ENCODE results near the gene LRRC55. TPM values are rescaled to one million over a fixed set of nuclear protein-coding genes. Genes with fewer than 3 reads are reported as not detected.
A peak's percentile ranks its signal among the peaks of the same experiment; 100 is the strongest.

Gene LRRC55, protein sequence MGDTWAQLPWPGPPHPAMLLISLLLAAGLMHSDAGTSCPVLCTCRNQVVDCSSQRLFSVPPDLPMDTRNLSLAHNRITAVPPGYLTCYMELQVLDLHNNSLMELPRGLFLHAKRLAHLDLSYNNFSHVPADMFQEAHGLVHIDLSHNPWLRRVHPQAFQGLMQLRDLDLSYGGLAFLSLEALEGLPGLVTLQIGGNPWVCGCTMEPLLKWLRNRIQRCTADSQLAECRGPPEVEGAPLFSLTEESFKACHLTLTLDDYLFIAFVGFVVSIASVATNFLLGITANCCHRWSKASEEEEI
- polyA plus RNA-seq (2013, experiment 1 of 2): 3.8 TPM
- polyA plus RNA-seq (2013, experiment 2 of 2): 3.6 TPM

- no peaks in the 10 kb centered on the region for H3K36me3 ChIP-seq (ENCODE audit: insufficient read depth, low read length)
- H3K4me3 ChIP-seq (ENCODE audit: low read length): peak within 1 kb of the TSS; percentile 68
- no peak within 1 kb of the TSS for H3K9ac ChIP-seq (ENCODE audit: low read depth, low read length)
- 89% methylated on average over 15 of the region's 15 CpGs for WGBS
- H3K27ac ChIP-seq (ENCODE audit: low read depth, low read length): no peak within 1 kb of the TSS
- no peaks in the 10 kb centered on the region for H3K9me3 ChIP-seq (ENCODE audit: insufficient read depth, low read depth, low read length)
- H3K4me1 ChIP-seq (ENCODE audit: insufficient read depth, low read length): peaks cover 3% of the 10 kb centered on the region
- H3K27me3 ChIP-seq (ENCODE audit: insufficient read depth, low read length): peaks cover 34% of the 10 kb centered on the region
Observed at GRCh38 chr11:57181678-57182305, at the start of gene LRRC55. LRRC55 (plus strand) TSS chr11:57181953; CDS start chr11:57182023, 70 bp downstream.

DNA sequence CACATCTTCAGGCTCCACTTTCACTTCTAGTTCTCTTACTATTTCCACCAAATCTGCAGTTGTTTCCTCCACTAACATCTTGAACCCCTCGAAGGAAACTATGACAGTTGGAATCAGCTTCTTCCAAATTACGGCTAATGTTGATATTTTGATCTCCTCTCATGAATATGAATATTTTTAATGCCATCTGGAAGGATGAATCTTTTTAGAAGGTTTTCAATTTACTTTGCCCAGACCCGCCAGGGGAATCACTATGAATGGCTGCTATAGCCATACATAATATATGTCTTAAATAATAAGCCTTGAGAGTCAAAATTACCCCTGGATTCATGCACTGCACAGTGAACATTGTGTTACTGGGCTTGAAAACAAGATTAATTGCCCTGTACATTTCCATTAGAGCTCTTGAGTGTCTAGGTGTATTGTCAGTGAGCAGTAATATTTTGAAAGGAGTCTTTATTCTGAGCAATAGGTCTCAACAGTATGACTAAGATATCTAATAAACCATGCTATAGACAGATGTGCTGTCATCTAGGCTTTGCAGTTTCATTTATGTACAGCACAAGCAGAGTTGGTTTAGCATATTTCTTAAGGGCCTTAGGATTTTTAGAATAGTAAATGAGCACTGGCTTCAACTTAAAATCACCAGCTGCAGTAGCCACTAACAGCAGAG, 48.3 kb upstream of the LRRC55 start:
- WGBS: 98% methylated on average over 3 of the region's 3 CpGs
- Histone ChIP-seq H3K9ac (ENCODE audit: low read depth, low read length) (no peak overlapping the region), H3K9me3 (ENCODE audit: insufficient read depth, low read depth, low read length) (no peaks in the 10 kb centered on the region), H3K27ac (ENCODE audit: low read depth, low read length) (no peak overlapping the region), H3K4me1 (ENCODE audit: insufficient read depth, low read length) (no peaks in the 10 kb centered on the region), H3K36me3 (ENCODE audit: insufficient read depth, low read length) (no peaks in the 10 kb centered on the region), H3K27me3 (ENCODE audit: insufficient read depth, low read length) (no peaks in the 10 kb centered on the region), H3K4me3 (ENCODE audit: low read length) (no peak overlapping the region)

DNA sequence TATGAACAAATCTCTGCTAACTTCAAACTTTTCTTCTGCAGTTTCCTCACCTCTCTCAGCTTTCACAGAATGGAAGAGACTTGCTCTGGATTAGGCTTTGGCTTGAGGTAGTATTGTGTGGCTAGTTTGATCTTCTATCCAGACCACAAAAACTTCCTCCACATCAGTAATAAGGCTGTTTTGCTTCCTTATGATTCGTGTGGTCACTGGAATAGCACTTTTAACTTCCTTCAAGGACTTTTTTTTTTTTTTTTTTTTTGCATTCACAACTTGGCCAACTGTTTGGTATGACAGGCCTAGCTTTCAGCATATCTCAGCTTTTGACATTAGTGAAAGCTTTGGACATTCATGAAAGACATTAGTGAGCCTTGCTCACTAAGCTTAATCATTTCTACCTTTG, 47.5 kb upstream of the LRRC55 start:
- H3K4me1 ChIP-seq (ENCODE audit: insufficient read depth, low read length): no peaks in the 10 kb centered on the region
- no peaks in the 10 kb centered on the region for H3K27me3 ChIP-seq (ENCODE audit: insufficient read depth, low read length)
- no peaks in the 10 kb centered on the region for H3K9me3 ChIP-seq (ENCODE audit: insufficient read depth, low read depth, low read length)
- no peak overlapping the region for H3K27ac ChIP-seq (ENCODE audit: low read depth, low read length)
- H3K9ac ChIP-seq (ENCODE audit: low read depth, low read length): no peak overlapping the region
- WGBS: 94% methylated on average over 1 of the region's 1 CpG
- no peak overlapping the region for H3K4me3 ChIP-seq (ENCODE audit: low read length)
- H3K36me3 ChIP-seq (ENCODE audit: insufficient read depth, low read length): no peaks in the 10 kb centered on the region

GRCh38 chr11:57135020-57135751, 46.6 kb upstream of the LRRC55 start:
- H3K27me3 ChIP-seq (ENCODE audit: insufficient read depth, low read length): no peaks in the 10 kb centered on the region
- over 99% methylated on average over 3 of the region's 3 CpGs for WGBS
- no peaks in the 10 kb centered on the region for H3K4me1 ChIP-seq (ENCODE audit: insufficient read depth, low read length)

GRCh38 chr11:57140568-57140967, 41.2 kb upstream of the LRRC55 start:
- Histone ChIP-seq H3K4me1 (ENCODE audit: insufficient read depth, low read length) (no peaks in the 10 kb centered on the region), H3K36me3 (ENCODE audit: insufficient read depth, low read length) (no peaks in the 10 kb centered on the region), H3K9me3 (ENCODE audit: insufficient read depth, low read depth, low read length) (no peaks in the 10 kb centered on the region), H3K27ac (ENCODE audit: low read depth, low read length) (no peak overlapping the region), H3K4me3 (ENCODE audit: low read length) (no peak overlapping the region), H3K9ac (ENCODE audit: low read depth, low read length) (no peak overlapping the region), H3K27me3 (ENCODE audit: insufficient read depth, low read length) (no peaks in the 10 kb centered on the region)
- WGBS: 0% methylated on average over 1 of the region's 2 CpGs

More at GRCh38 chr11:57135020-57135751, 46.6 kb upstream of the LRRC55 start:
- Histone ChIP-seq H3K9ac (ENCODE audit: low read depth, low read length) (no peak overlapping the region), H3K9me3 (ENCODE audit: insufficient read depth, low read depth, low read length) (no peaks in the 10 kb centered on the region), H3K4me3 (ENCODE audit: low read length) (no peak overlapping the region), H3K27ac (ENCODE audit: low read depth, low read length) (no peak overlapping the region), H3K36me3 (ENCODE audit: insufficient read depth, low read length) (no peaks in the 10 kb centered on the region)

GRCh38 chr11:57143459-57143858, 38.3 kb upstream of the LRRC55 start:
- Histone ChIP-seq H3K9me3 (ENCODE audit: insufficient read depth, low read depth, low read length) (no peaks in the 10 kb centered on the region), H3K9ac (ENCODE audit: low read depth, low read length) (no peak overlapping the region), H3K4me1 (ENCODE audit: insufficient read depth, low read length) (no peaks in the 10 kb centered on the region), H3K36me3 (ENCODE audit: insufficient read depth, low read length) (no peaks in the 10 kb centered on the region), H3K27ac (ENCODE audit: low read depth, low read length) (no peak overlapping the region), H3K27me3 (ENCODE audit: insufficient read depth, low read length) (no peaks in the 10 kb centered on the region), H3K4me3 (ENCODE audit: low read length) (no peak overlapping the region)
- WGBS: 93% methylated on average over 4 of the region's 4 CpGs

DNA sequence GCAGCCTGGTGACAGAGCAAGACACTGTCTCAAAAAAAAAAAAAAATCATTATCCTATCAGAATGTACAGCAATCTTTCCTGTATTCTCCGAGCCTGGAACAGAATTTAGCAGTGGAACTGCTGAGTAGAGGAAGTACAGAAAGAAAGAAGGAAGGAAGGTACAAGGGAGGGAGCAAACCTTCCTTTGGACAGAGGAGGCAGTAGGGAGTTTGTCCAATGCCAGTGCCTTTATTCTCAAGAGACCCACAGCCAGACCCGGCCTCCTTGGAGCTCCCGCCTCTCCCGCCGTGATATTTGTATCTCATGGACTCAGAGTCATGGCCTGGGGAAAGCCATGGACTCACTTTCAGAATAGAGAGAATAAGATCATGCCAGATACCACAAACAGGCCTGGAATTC, 37.7 kb upstream of the LRRC55 start:
- H3K9me3 ChIP-seq (ENCODE audit: insufficient read depth, low read depth, low read length): no peaks in the 10 kb centered on the region
- 87% methylated on average over 5 of the region's 5 CpGs for WGBS
- H3K4me3 ChIP-seq (ENCODE audit: low read length): no peak overlapping the region
- H3K36me3 ChIP-seq (ENCODE audit: insufficient read depth, low read length): no peaks in the 10 kb centered on the region
- no peaks in the 10 kb centered on the region for H3K27me3 ChIP-seq (ENCODE audit: insufficient read depth, low read length)
- no peak overlapping the region for H3K9ac ChIP-seq (ENCODE audit: low read depth, low read length)
- no peaks in the 10 kb centered on the region for H3K4me1 ChIP-seq (ENCODE audit: insufficient read depth, low read length)
- H3K27ac ChIP-seq (ENCODE audit: low read depth, low read length): no peak overlapping the region

DNA sequence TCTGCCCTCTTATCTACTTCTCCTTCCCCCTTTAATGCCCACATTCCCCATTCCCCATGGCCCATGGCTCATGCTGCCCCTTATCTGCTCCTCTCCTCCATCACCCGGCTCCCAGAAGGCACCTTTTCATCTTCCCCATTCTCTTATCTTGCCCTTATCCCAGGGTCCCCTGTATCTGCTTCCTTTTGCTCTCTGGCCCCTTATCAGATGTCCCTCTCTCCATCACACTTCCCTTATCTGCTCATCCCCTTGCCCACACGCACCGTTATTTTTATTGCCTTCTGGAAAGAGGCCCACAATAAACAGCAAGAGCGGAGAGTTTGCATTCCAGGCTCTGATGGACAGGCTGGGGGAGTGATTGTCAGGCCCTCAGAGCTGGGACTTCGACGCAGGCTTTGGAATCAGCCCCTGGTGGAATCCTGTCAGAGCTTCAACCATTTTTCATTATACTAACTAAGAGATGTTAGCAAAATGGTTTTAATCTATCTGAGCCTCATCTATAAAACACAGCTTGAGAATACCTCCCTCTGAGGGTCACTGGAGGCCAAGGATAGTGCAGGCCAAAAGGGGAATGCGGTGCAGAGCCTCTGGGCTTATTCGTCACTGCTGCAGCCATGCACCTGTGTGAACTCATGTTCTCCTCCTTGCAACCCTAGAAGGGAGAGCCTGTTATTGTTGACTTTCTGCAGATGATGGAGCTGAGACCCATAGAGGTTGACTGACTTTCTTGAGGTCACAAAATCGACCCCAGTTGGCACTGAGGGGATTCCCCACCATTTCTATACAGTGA, 37.0 kb upstream of the LRRC55 start:
- Histone ChIP-seq H3K9ac (ENCODE audit: low read depth, low read length) (no peak overlapping the region), H3K27me3 (ENCODE audit: insufficient read depth, low read length) (no peaks in the 10 kb centered on the region), H3K9me3 (ENCODE audit: insufficient read depth, low read depth, low read length) (no peaks in the 10 kb centered on the region), H3K27ac (ENCODE audit: low read depth, low read length) (no peak overlapping the region), H3K36me3 (ENCODE audit: insufficient read depth, low read length) (no peaks in the 10 kb centered on the region), H3K4me1 (ENCODE audit: insufficient read depth, low read length) (no peaks in the 10 kb centered on the region), H3K4me3 (ENCODE audit: low read length) (no peak overlapping the region)
- 73% methylated on average over 9 of the region's 9 CpGs for WGBS

DNA sequence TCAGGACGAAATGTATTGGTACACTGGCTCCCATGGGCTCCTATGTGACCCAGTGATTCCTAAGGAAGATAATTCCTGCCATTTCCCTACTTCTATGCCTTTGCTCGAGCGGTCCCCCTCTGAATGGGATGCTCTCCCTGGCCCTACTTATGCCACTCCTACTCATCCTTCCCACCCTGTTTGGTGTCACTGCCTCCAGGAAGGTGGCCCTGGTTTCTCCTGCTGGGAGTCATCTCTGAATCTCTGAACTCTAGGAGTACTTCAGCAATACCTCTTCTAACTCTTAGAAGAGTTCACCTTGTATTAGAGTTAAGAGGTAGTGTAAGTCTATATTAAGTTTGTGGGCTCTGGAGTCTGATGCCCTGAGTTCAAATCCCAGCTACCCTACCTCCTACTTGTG, 35.5 kb upstream of the LRRC55 start:
- Histone ChIP-seq H3K4me1 (ENCODE audit: insufficient read depth, low read length) (no peaks in the 10 kb centered on the region), H3K4me3 (ENCODE audit: low read length) (no peak overlapping the region), H3K27me3 (ENCODE audit: insufficient read depth, low read length) (no peaks in the 10 kb centered on the region), H3K36me3 (ENCODE audit: insufficient read depth, low read length) (no peaks in the 10 kb centered on the region), H3K27ac (ENCODE audit: low read depth, low read length) (no peak overlapping the region), H3K9ac (ENCODE audit: low read depth, low read length) (no peak overlapping the region), H3K9me3 (ENCODE audit: insufficient read depth, low read depth, low read length) (no peaks in the 10 kb centered on the region)
- WGBS: 87% methylated on average over 3 of the region's 3 CpGs

- Histone ChIP-seq H3K9me3 (ENCODE audit: insufficient read depth, low read depth, low read length) (no peaks in the 10 kb centered on the region), H3K9ac (ENCODE audit: low read depth, low read length) (no peak overlapping the region), H3K27ac (ENCODE audit: low read depth, low read length) (no peak overlapping the region), H3K4me3 (ENCODE audit: low read length) (no peak overlapping the region), H3K4me1 (ENCODE audit: insufficient read depth, low read length) (no peaks in the 10 kb centered on the region), H3K36me3 (ENCODE audit: insufficient read depth, low read length) (no peaks in the 10 kb centered on the region), H3K27me3 (ENCODE audit: insufficient read depth, low read length) (no peaks in the 10 kb centered on the region)
- 86% methylated on average over 5 of the region's 5 CpGs for WGBS
Observed at GRCh38 chr11:57148621-57149020, 33.1 kb upstream of the LRRC55 start.

Data from HUES64 (cell line).